Lower leg skin (tissue), 4 donors: Measurements from ENCODE around the gene FOXP4. TPM values are rescaled to one million over a fixed set of nuclear protein-coding genes. Genes with fewer than 3 reads are reported as not detected.
A peak's percentile ranks its signal among the peaks of the same experiment; 100 is the strongest.

Source experiments
- DNase-seq, 2 donors: peaks; one replicate each; pipeline ENCODE4 v3.0.0-alpha.2; 2019; ENCODE audit warnings: low spot score in 2 of 2
- H3K4me3 ChIP-seq: fragments of 200-600 bp; sonication (generic); 2 replicates; pipeline ENCODE4 v1.5.1; 2017; ENCODE audit warnings: mild to moderate bottlenecking, low read depth; ENCODE audit not compliant: poor library complexity, severe bottlenecking
- POLR2A ChIP-seq, 2 donors: fragments of 450-650 bp; IDR thresholded peaks; one replicate each; pipeline ENCODE4 v1.6.1; 2016 to 2017; ENCODE audit warnings: antibody characterized with exemption in 2 of 2, mild to moderate bottlenecking in 1 of 2, moderate library complexity in 1 of 2
- WGBS, 2 donors: methylation state at CpG; one replicate each; pipeline ENCODE4 v1.1.5; 2018; 5-methylcytosine and 5-hydroxymethylcytosine counted together
- intact Hi-C: fragments of 100-400 bp; cut with DNase I; formaldehyde crosslinking; loops from one replicate; pipeline ENCODE4 v1.15.0; 2023; ENCODE audit warnings: low total_unique reads
- total RNA-seq, 4 donors: library from RNA; depleted of rRNA; stranded (reverse); fragments of >200 nt; gene quantifications; one replicate each; pipeline ENCODE4 v1.1.0, GENCODE V29; 2016
- TF ChIP-seq, protein P1 (sequence below), 3 donors: fragments of 450-650 bp; IDR thresholded peaks; one replicate each; pipeline ENCODE4 v1.5.1; 2016; ENCODE audit warnings: antibody characterized with exemption in 3 of 3, mild to moderate bottlenecking in 3 of 3, moderate library complexity in 2 of 3

Gene FOXP4
- total RNA-seq, 4 donors from 2014 or later: 7.5 to 11.6 (median 10.1) TPM

DNA sequence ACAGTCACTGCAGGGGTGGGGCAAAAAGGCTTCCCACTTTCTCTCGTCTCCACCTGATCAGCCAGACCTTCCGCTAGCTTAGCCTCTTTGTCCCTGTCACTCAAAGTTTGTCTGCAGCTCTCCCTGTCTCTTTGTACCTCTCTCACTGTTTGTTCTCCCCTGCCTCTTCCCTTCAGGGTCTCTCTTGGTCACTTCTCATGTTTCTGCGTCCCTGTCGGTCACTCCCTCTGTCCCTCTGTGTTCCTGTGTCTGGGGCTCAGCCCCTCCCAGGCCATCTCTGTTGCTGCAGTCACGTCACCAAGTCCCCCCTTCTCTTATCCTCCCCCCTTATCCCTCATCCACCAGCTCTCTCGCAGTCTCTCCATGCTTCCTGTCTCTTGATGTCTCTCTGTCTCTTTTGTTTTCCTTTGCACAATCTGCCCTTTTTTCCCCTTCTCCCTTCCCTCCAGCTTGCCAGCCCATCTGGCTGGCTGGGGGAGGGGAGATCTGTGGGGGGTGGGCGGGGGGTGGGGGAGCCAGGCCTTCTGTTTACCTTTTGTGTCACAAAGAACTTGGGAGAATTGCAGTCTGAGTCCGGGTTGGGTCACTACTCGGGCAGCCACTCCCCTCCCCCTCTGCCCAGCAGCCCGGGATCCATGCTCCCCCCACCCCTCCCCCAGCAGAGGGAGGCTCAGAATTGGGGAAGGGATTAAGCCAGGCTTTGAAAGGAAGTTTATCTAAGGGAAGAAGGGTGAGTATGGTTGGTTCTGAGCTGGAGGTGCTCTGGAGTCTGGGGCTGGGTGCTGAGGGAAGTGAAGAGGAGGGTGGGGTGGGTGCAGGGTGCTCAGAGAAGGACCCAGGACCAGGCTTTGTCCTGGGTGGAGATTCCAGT is 32.3 kb downstream of the FOXP4 start:
- DNase-seq: no peak
- TF ChIP-seq, protein P1, sequence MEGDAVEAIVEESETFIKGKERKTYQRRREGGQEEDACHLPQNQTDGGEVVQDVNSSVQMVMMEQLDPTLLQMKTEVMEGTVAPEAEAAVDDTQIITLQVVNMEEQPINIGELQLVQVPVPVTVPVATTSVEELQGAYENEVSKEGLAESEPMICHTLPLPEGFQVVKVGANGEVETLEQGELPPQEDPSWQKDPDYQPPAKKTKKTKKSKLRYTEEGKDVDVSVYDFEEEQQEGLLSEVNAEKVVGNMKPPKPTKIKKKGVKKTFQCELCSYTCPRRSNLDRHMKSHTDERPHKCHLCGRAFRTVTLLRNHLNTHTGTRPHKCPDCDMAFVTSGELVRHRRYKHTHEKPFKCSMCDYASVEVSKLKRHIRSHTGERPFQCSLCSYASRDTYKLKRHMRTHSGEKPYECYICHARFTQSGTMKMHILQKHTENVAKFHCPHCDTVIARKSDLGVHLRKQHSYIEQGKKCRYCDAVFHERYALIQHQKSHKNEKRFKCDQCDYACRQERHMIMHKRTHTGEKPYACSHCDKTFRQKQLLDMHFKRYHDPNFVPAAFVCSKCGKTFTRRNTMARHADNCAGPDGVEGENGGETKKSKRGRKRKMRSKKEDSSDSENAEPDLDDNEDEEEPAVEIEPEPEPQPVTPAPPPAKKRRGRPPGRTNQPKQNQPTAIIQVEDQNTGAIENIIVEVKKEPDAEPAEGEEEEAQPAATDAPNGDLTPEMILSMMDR (IDR thresholded peaks at IDR 0.05): peak in 1 of 3 donors; percentile 71
- no peak for TF ChIP-seq POLR2A (IDR thresholded peaks at IDR 0.05)
- no peak overlapping the region for H3K4me3 ChIP-seq
- WGBS, 2 donors: 50 to 53% methylated on average over 10 of the region's 10 CpGs
- intact Hi-C loops: no loop called here

DNA sequence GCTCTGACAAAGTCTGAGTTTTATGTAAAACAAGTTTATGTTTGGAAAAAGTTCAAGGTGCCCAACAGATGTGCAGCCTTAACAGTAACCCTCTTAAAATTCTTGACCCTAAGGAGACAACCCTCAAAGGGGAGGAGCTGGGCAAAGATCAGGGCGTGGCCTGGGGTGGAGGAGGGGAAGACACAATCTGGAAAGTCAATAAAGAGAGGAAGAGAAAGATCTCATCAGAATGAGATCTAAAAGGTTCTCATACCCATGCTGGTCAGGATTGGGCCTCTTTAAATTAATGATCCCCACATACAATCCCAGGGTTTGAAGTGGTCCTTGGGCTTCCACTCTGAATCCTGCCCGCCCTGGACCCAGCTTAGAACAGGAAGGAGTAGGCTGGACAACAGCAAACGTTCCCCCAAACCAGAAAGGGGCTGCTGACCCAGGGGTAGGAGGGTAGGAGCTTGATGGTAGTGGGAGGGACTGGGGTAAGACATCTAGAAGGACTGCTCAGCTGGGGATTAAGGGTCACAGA is 33.0 kb downstream of the FOXP4 start:
- 67 to 71% methylated on average over 3 of the region's 3 CpGs for WGBS, 2 donors
- intact Hi-C loops: no loop called here
- TF ChIP-seq, protein P1 (IDR thresholded peaks at IDR 0.05): no peak
- TF ChIP-seq POLR2A (IDR thresholded peaks at IDR 0.05): no peak
- H3K4me3 ChIP-seq: no peak overlapping the region
- DNase-seq: no peak

DNA sequence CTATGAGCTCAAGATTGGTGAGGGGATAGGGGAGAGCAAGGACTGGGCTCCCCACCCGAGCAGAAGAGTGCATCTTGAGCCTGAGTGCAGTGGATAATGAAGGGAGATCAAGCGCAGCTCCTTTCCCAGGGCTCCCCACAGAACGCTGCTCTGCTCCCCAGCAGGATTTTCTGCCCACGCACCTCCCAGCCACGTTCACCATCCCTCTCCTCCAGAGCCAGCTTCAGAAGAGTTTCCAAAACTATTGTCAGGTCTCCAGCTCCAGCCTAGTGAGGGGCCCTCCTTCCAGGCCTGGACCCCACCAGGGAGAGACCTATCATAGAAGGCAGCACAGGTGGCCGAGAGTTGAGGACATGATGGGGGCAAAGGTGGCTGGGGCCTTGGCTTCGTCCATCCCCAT is 34.5 kb downstream of the FOXP4 start:
- TF ChIP-seq, protein P1 (IDR thresholded peaks at IDR 0.05): no peak
- no peak for TF ChIP-seq POLR2A (IDR thresholded peaks at IDR 0.05)
- 87 to 88% methylated on average over 7 of the region's 7 CpGs for WGBS, 2 donors

DNA sequence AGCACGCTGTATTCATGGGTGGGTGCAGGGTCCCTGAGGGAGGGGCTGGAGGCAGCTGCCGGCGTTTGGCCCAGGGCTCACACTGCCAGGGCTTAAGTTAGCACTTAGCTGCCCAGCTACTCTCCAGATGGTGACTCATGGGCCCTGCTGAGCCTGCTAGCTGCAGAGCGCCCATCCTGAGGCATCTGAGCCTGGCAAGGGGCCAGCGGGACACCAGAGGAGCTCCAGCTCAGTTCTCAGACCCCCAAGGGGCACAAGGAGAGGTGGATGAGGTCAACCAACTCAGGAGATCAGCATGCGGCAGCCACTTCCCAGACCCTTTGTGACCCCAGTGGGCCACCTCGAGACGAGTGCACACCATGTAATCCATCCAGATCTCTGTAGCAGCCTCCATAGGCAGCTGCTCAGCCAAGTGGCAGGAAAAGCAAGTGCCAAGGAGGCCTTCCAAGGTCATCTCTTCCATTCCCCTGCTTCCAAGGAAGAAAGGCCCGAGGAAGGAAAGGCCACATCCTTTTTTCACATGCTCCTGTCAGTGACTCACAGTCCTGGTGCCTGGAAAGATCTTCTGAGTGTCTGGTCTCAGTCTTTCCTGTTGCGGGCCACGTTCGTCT is 35.3 kb downstream of the FOXP4 start:
- TF ChIP-seq, protein P1 (IDR thresholded peaks at IDR 0.05): no peak
- no peak for TF ChIP-seq POLR2A (IDR thresholded peaks at IDR 0.05)
- no peak for DNase-seq
- intact Hi-C loops: loop anchor here (5.0 to 10.0 kb wide), 2 partner anchors 164 to 207 kb away; no protein-coding TSS in a partner anchor
- no peak overlapping the region for H3K4me3 ChIP-seq
- 66 to 78% methylated on average over 12 of the region's 12 CpGs for WGBS, 2 donors

More for the DNA sequence above, 34.5 kb downstream of the FOXP4 start:
- H3K4me3 ChIP-seq: no peak overlapping the region
- no peak for DNase-seq
- intact Hi-C loops: loop anchor here (5.0 to 10.0 kb wide), 2 partner anchors 163 to 206 kb away; no protein-coding TSS in a partner anchor

DNA sequence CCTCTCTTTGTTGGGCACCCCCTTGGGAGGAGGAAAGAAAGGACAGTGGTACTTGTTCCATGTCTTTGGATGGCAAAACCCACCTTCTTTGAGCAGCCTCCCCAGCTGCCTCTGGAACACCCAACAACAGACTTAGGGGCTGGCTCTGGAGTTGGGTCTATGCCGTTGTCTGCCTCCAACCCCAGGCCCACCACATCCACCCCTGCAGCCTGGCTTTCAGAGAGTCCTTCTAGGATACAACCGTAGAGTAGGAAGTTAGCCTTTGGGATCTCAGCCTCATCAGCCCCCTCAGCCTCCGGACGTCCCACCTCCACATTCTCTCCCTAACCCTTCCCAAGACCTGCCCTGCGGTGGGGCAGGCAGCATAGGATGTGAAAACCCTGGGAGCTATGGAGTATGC is 36.4 kb downstream of the FOXP4 start:
- no peak for TF ChIP-seq POLR2A (IDR thresholded peaks at IDR 0.05)
- TF ChIP-seq, protein P1 (IDR thresholded peaks at IDR 0.05): no peak
- WGBS, 2 donors: 97 to 98% methylated on average over 5 of the region's 5 CpGs
- intact Hi-C loops: loop anchor here (5.0 to 10.0 kb wide), 2 partner anchors 165 to 208 kb away; no protein-coding TSS in a partner anchor

More for the DNA sequence above, 36.4 kb downstream of the FOXP4 start:
- no peak overlapping the region for H3K4me3 ChIP-seq
- no peak for DNase-seq
